ENCODE data around the gene WNT3.
"Not testable (repeated sequence)": the region's sequence is repeated elsewhere in the genome, so short reads cannot be mapped to it uniquely, and the experiment has no call there.

Gene WNT3

GRCh38 chr17:46765453-46765852 lies 53.0 kb downstream of the WNT3 start:
- peak; percentile 18 for DNase-seq (ENCODE audit: low spot score)

GRCh38 chr17:46764709-46765401 lies 53.6 kb downstream of the WNT3 start:
- peak; percentile 50 for DNase-seq (ENCODE audit: low spot score)

GRCh38 chr17:46764000-46764708 lies 54.3 kb downstream of the WNT3 start:
- DNase-seq (ENCODE audit: low spot score), result no peak

- no peak for DNase-seq (ENCODE audit: low spot score)
These were observed 55.1 kb downstream of the WNT3 start for GRCh38 chr17:46763416-46763815.

GRCh38 chr17:46759141-46759540 lies 59.4 kb downstream of the WNT3 start:
- no peak for DNase-seq (ENCODE audit: low spot score)

- DNase-seq (ENCODE audit: low spot score), result no peak
These were observed 59.9 kb downstream of the WNT3 start for GRCh38 chr17:46758614-46759013.

- not testable (repeated sequence) for DNase-seq (ENCODE audit: low spot score)
These were observed 60.9 kb downstream of the WNT3 start for GRCh38 chr17:46757588-46757987.

- DNase-seq (ENCODE audit: low spot score), result no peak
These were observed 61.6 kb downstream of the WNT3 start for GRCh38 chr17:46756861-46757260.

GRCh38 chr17:46756081-46756735 lies 62.3 kb downstream of the WNT3 start:
- no peak for DNase-seq (ENCODE audit: low spot score)

GRCh38 chr17:46753776-46754175 lies 64.7 kb downstream of the WNT3 start:
- DNase-seq (ENCODE audit: low spot score), result no peak

GRCh38 chr17:46751425-46751824 lies 67.1 kb downstream of the WNT3 start:
- no peak for DNase-seq (ENCODE audit: low spot score)

- no peak for DNase-seq (ENCODE audit: low spot score)
These were observed 73.1 kb downstream of the WNT3 start for GRCh38 chr17:46745376-46745775.

- no peak for DNase-seq (ENCODE audit: low spot score)
These were observed 74.1 kb downstream of the WNT3 start for GRCh38 chr17:46744441-46744840.

GRCh38 chr17:46742565-46743270 lies 75.8 kb downstream of the WNT3 start:
- DNase-seq (ENCODE audit: low spot score), result peak; percentile 68

GRCh38 chr17:46741122-46741730 lies 77.3 kb downstream of the WNT3 start:
- DNase-seq (ENCODE audit: low spot score), result no peak

GRCh38 chr17:46739982-46740381 lies 78.5 kb downstream of the WNT3 start:
- no peak for DNase-seq (ENCODE audit: low spot score)

GRCh38 chr17:46738544-46738943 lies 79.9 kb downstream of the WNT3 start:
- no peak for DNase-seq (ENCODE audit: low spot score)

- DNase-seq (ENCODE audit: low spot score), result no peak
These were observed 81.2 kb downstream of the WNT3 start for GRCh38 chr17:46737326-46737725.

GRCh38 chr17:46736100-46736499 lies 82.4 kb downstream of the WNT3 start:
- no peak for DNase-seq (ENCODE audit: low spot score)

GRCh38 chr17:46733837-46734475 lies 84.5 kb downstream of the WNT3 start:
- no peak for DNase-seq (ENCODE audit: low spot score)

- DNase-seq (ENCODE audit: low spot score), result peak; percentile 11
These were observed 85.6 kb downstream of the WNT3 start for GRCh38 chr17:46732754-46733398.
